TTC549 (cell line): ENCODE measurements around the gene RNF39.
"Not testable (repeated sequence)": the region's sequence is repeated elsewhere in the genome, so short reads cannot be mapped to it uniquely, and the experiment has no call there.

Experiments
- FAIRE-seq: peaks from 2 replicates; lab custom pipeline; 2012; peaks lifted over from hg19 to GRCh38; lab: Jason Lieb, UNC

RNF39 gene

GRCh38 chr6:30061092-30061857 is 14.3 kb downstream of the RNF39 start, which contains the start of gene POLR1H:
POLR1H (plus strand) TSS chr6:30061265; CDS start chr6:30061525, 260 bp downstream.
- FAIRE-seq: peak; percentile 68

GRCh38 chr6:30060606-30061091 is 14.9 kb downstream of the RNF39 start:
- no peak for FAIRE-seq

DNA sequence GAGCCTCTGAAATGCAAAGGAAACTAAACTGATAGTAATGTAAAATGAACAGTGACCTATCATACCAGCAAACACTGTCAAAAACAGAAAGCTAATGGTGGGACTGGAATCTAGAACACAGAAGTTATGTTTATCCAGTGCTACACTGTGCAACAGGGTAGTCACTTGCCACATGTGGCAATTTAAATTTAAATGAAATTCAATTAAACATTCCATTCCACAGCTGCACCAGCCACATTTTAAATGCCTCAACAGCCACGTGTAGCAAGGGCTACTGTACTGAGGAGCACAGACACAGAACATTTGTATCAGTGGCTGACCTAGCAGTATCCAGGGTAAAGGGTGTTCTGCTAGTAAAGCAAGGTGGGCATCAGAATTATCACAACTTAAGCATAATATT is 20.1 kb downstream of the RNF39 start:
- FAIRE-seq: no peak

- no peak for FAIRE-seq
Observed at GRCh38 chr6:30053682-30054081, 21.9 kb downstream of the RNF39 start.

DNA sequence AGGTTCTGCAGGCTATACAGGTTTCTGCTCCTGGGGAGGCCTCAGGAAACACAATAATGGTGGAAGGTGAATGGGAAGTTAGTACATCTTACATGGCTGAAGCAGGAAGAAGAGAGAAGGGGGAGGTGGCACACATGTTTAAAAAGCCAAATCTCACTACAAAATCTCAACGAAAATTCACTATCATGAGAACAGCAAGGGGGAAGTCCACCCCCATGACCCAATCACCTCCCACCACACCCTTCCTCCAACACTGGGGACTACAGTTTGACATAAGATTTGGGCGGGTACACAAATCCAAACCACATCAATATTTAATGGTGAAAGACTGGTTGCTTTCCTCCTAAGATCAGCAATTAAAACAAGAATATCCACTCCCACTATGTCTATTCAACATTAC is 28.3 kb downstream of the RNF39 start:
- no peak for FAIRE-seq

GRCh38 chr6:30044630-30045029 is 30.9 kb downstream of the RNF39 start:
- no peak for FAIRE-seq

DNA sequence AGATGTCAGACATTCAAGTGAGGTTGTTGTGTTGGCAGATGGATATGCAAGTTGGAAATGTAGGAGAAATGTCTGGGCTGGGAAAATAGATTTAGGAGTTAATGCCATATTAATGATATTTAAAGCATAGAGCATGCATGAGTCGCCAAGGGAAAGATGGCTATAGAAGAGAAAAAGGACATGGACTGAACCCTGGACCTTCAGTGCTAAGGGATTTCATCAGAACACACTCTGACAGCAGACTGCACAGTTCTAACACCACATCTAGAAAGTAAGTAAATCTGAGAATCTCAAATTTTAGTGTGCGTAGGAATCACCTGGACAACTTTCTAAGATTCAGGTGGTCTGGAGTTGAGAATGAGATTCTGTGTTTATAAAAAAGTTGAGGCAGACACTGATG is 31.8 kb downstream of the RNF39 start:
- FAIRE-seq: no peak

DNA sequence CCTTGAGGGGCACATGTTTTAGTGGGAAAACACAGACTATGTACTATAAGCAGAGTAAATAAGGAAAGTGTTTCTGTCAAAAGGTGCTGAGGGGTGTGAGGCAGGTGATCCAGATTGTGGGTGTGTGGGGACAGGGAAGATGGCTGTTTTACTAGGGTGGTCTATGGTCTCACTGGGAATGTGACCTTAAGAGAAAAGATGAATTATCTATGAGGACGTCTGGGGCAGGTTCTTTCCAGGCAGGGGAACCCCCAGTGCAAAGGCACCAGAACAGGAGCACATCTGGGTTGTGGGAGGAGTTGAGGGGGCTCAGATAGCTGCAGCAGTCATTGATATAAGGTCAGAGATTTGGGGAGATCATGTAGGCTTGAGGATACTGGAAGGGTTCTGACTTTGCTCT is 32.7 kb downstream of the RNF39 start:
- no peak for FAIRE-seq

GRCh38 chr6:30042476-30042875 is 33.1 kb downstream of the RNF39 start:
- FAIRE-seq: no peak

- FAIRE-seq: no peak
Observed at GRCh38 chr6:30041821-30042220, 33.7 kb downstream of the RNF39 start.

- FAIRE-seq: no peak
Observed at GRCh38 chr6:30041221-30041620, 34.3 kb downstream of the RNF39 start.

GRCh38 chr6:30037182-30037788 is 38.3 kb downstream of the RNF39 start:
- FAIRE-seq: no peak

- no peak for FAIRE-seq
Observed at GRCh38 chr6:30035784-30036183, 39.8 kb downstream of the RNF39 start.

- not testable (repeated sequence) for FAIRE-seq
Observed at GRCh38 chr6:30033440-30033839, 42.1 kb downstream of the RNF39 start.

GRCh38 chr6:30031381-30031780 is 44.2 kb downstream of the RNF39 start:
- FAIRE-seq: no peak

- FAIRE-seq: no peak
Observed at GRCh38 chr6:30029588-30029987, 46.0 kb downstream of the RNF39 start.

DNA sequence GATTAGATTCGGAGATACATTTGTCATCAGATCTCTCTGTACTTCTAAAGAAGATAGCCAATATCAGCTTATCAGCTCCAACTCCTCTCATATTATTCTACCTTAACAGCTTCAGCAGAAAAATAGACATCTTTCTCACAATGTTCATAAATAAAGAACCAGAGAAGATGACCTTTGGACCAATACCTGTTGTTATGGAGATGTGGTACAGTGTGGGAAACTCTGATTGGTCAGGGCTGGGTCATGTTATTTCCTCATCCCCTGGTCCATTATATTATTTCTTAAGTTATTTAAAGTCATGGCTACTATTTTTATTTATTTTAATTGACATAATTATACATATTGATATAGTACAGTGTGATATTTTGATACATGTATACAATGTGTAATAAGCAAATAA is 50.4 kb downstream of the RNF39 start:
- no peak for FAIRE-seq

- FAIRE-seq: not testable (repeated sequence)
Observed at GRCh38 chr6:30022712-30023111, 52.9 kb downstream of the RNF39 start.

- no peak for FAIRE-seq
Observed at GRCh38 chr6:30022189-30022588, 53.4 kb downstream of the RNF39 start.

- no peak for FAIRE-seq
Observed at GRCh38 chr6:30020626-30021025, 54.9 kb downstream of the RNF39 start.
